Neural cell (in vitro differentiated cells): Measurements from ENCODE around the gene ZNF552. TPM values are rescaled to one million over a fixed set of nuclear protein-coding genes. Genes with fewer than 3 reads are reported as not detected.
"Not testable (repeated sequence)": the region's sequence is repeated elsewhere in the genome, so short reads cannot be mapped to it uniquely, and the experiment has no call there.

Experiments used
- H2AFZ ChIP-seq: fragments of 200-600, 300-800 bp; sonication (generic), shearing (Covaris generic); 2 replicates; pipeline ENCODE4 v1.6.0; 2014; ENCODE audit warnings: low read depth, mild to moderate bottlenecking, antibody characterized with exemption, low read length, moderate library complexity
- H3F3A ChIP-seq: fragments of 200-600 bp; shearing (Covaris generic); 2 replicates; pipeline ENCODE4 v1.6.1; 2016; ENCODE audit warnings: mild to moderate bottlenecking, moderate library complexity, mixed read lengths, antibody characterized with exemption, low read length; ENCODE audit not compliant: insufficient read depth, poor library complexity, severe bottlenecking
- H3K27ac ChIP-seq: fragments of 200-600, 300-800 bp; sonication (generic), shearing (Covaris generic); 2 replicates; pipeline ENCODE4 v1.5.1; 2014; ENCODE audit warnings: mild to moderate bottlenecking, low read length, moderate library complexity
- H3K27me3 ChIP-seq: fragments of 300-800, 200-600 bp; sonication (generic), shearing (Covaris generic); 2 replicates; pipeline ENCODE4 v1.6.0; 2014; ENCODE audit warnings: mild to moderate bottlenecking, low read depth, low read length, moderate library complexity; ENCODE audit not compliant: insufficient read depth
- H3K36me3 ChIP-seq: fragments of 300-800, 200-600 bp; sonication (generic), shearing (Covaris generic); 2 replicates; pipeline ENCODE4 v1.5.1; 2014; ENCODE audit warnings: mild to moderate bottlenecking, antibody characterized with exemption, low read length, moderate library complexity; ENCODE audit not compliant: insufficient read depth
- H3K4me2 ChIP-seq: fragments of 300-800, 200-600 bp; sonication (generic), shearing (Covaris generic); 2 replicates; pipeline ENCODE4 v1.6.0; 2014; ENCODE audit warnings: mild to moderate bottlenecking, low read length
- H3K4me3 ChIP-seq: fragments of 300-800, 200-600 bp; sonication (generic), shearing (Covaris generic); 2 replicates; pipeline ENCODE4 v1.5.1; 2014; ENCODE audit warnings: mild to moderate bottlenecking, low read length, moderate library complexity
- H3K79me2 ChIP-seq: fragments of 200-600 bp; shearing (Covaris generic); replicated peaks from 2 replicates; pipeline ENCODE4 v1.6.0; 2014; ENCODE audit warnings: mild to moderate bottlenecking, low read length, moderate library complexity; ENCODE audit not compliant: insufficient read depth
- H3K9ac ChIP-seq: fragments of 300-800, 200-600 bp; sonication (generic), shearing (Covaris generic); 2 replicates; pipeline ENCODE4 v1.6.1; 2016; ENCODE audit warnings: mild to moderate bottlenecking, low read length, mixed read lengths
- H3K9me2 ChIP-seq: fragments of 200-600 bp; shearing (Covaris generic); 2 replicates; pipeline ENCODE4 v1.6.1; 2016; ENCODE audit warnings: mild to moderate bottlenecking, low read length, mixed read lengths; ENCODE audit not compliant: insufficient read depth
- H3K9me3 ChIP-seq: fragments of 200-600, 300-800 bp; sonication (generic), shearing (Covaris generic); 2 replicates; pipeline ENCODE4 v1.6.1; 2016; ENCODE audit warnings: mild to moderate bottlenecking, mixed run types, low read length, moderate library complexity, mixed read lengths
- H4K20me1 ChIP-seq: fragments of 200-600 bp; shearing (Covaris generic); 2 replicates; pipeline ENCODE4 v1.6.1; 2016; ENCODE audit warnings: mild to moderate bottlenecking, mixed run types; ENCODE audit not compliant: insufficient read depth
- EP300 ChIP-seq: fragments of 450-650 bp; conservative IDR thresholded peaks from 2 replicates; pipeline ENCODE4 v1.6.1; 2014; ENCODE audit warnings: antibody characterized with exemption, mild to moderate bottlenecking, moderate library complexity; ENCODE audit not compliant: poor library complexity, severe bottlenecking
- EZH2 ChIP-seq: fragments of 200-600, 300-800 bp; shearing (Covaris generic), sonication (generic); IDR thresholded peaks from 2 replicates; pipeline ENCODE4 v1.6.1; 2014; ENCODE audit warnings: antibody characterized with exemption, low read length, borderline replicate concordance, mild to moderate bottlenecking; ENCODE audit not compliant: insufficient read depth, poor library complexity, severe bottlenecking
- MXI1 ChIP-seq: fragments of 450-650 bp; conservative IDR thresholded peaks from 2 replicates; pipeline ENCODE4 v1.6.1; 2014; ENCODE audit warnings: antibody characterized with exemption, mild to moderate bottlenecking; ENCODE audit not compliant: poor library complexity, severe bottlenecking
- POLR2AphosphoS5 ChIP-seq: IDR thresholded peaks from 2 replicates; pipeline ENCODE4 v1.6.1; 2012
- RAD21 ChIP-seq: fragments of 450-650 bp; conservative IDR thresholded peaks from 2 replicates; pipeline ENCODE4 v1.6.1; 2014; ENCODE audit warnings: antibody characterized with exemption, mild to moderate bottlenecking, moderate library complexity
- REST ChIP-seq: IDR thresholded peaks from 2 replicates; pipeline ENCODE4 v1.6.1; 2012; ENCODE audit warnings: borderline replicate concordance
- SMC3 ChIP-seq: fragments of 450-650 bp; conservative IDR thresholded peaks from 2 replicates; pipeline ENCODE4 v1.6.1; 2014; ENCODE audit warnings: antibody characterized with exemption, mild to moderate bottlenecking, moderate library complexity; ENCODE audit not compliant: poor library complexity
- TAF1 ChIP-seq: IDR thresholded peaks from 2 replicates; pipeline ENCODE4 v1.6.1; 2012; ENCODE audit warnings: low read depth
- polyA plus RNA-seq: library from polyadenylated mRNA; depleted of rRNA; stranded (reverse); fragments of >200 nt; gene quantifications from 2 replicates; pipeline ENCODE4 v1.2.3, GENCODE V29; 2014
- TF ChIP-seq, protein P1 (sequence below): fragments of 450-650 bp; IDR thresholded peaks from 2 replicates; pipeline ENCODE4 v1.5.1; 2014; ENCODE audit warnings: antibody characterized with exemption, mild to moderate bottlenecking, moderate library complexity; ENCODE audit not compliant: poor library complexity, severe bottlenecking

Gene ZNF552
- polyA plus RNA-seq, 1 donor from 2014 or later = 8.8 TPM

GRCh38 chr19:57841122-57841763 lies 26.5 kb upstream of the ZNF552 start:
- Histone ChIP-seq H3K9ac (no peak overlapping the region), H3K4me2 (no peak overlapping the region)

GRCh38 chr19:57838622-57839191 lies 24.0 kb upstream of the ZNF552 start:
- not testable (repeated sequence) for H3K9ac ChIP-seq, H3F3A ChIP-seq, H3K79me2 ChIP-seq, H3K9me3 ChIP-seq, H3K4me2 ChIP-seq, H3K27me3 ChIP-seq, H3K9me2 ChIP-seq, H2AFZ ChIP-seq, H3K4me3 ChIP-seq, H4K20me1 ChIP-seq, H3K36me3 ChIP-seq, H3K27ac ChIP-seq

More at GRCh38 chr19:57841122-57841763, 26.5 kb upstream of the ZNF552 start:
- Histone ChIP-seq H3K27ac (no peak overlapping the region), H3K27me3 (no peaks in the 10 kb centered on the region), H2AFZ (no peak overlapping the region), H3K36me3 (peaks cover 6% of the 10 kb centered on the region), H3K79me2 (peaks cover 5% of the 10 kb centered on the region), H4K20me1 (no peaks in the 10 kb centered on the region), H3K4me3 (no peak overlapping the region), H3K9me3 (no peaks in the 10 kb centered on the region), H3K9me2 (no peaks in the 10 kb centered on the region), H3F3A (no peaks in the 10 kb centered on the region)
- TF ChIP-seq, protein P1, sequence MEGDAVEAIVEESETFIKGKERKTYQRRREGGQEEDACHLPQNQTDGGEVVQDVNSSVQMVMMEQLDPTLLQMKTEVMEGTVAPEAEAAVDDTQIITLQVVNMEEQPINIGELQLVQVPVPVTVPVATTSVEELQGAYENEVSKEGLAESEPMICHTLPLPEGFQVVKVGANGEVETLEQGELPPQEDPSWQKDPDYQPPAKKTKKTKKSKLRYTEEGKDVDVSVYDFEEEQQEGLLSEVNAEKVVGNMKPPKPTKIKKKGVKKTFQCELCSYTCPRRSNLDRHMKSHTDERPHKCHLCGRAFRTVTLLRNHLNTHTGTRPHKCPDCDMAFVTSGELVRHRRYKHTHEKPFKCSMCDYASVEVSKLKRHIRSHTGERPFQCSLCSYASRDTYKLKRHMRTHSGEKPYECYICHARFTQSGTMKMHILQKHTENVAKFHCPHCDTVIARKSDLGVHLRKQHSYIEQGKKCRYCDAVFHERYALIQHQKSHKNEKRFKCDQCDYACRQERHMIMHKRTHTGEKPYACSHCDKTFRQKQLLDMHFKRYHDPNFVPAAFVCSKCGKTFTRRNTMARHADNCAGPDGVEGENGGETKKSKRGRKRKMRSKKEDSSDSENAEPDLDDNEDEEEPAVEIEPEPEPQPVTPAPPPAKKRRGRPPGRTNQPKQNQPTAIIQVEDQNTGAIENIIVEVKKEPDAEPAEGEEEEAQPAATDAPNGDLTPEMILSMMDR = no peak
- TF ChIP-seq MXI1 (no peak), RAD21 (no peak), REST (no peak), EZH2 (no peak), TAF1 (no peak), EP300 (no peak), SMC3 (no peak), POLR2AphosphoS5 (no peak)

- H3K4me2 ChIP-seq, H3K9me3 ChIP-seq, H4K20me1 ChIP-seq, H3K9me2 ChIP-seq, H3K79me2 ChIP-seq, H3K27ac ChIP-seq, H3K27me3 ChIP-seq, H2AFZ ChIP-seq, H3K9ac ChIP-seq, H3K4me3 ChIP-seq, H3F3A ChIP-seq, H3K36me3 ChIP-seq: not testable (repeated sequence)
Observed at GRCh38 chr19:57836991-57837390, 22.3 kb upstream of the ZNF552 start.
